IMR-90 (cell line): ENCODE measurements around the gene CNPY2. TPM values are rescaled to one million over a fixed set of nuclear protein-coding genes. Genes with fewer than 3 reads are reported as not detected.
"Not testable (repeated sequence)": the region's sequence is repeated elsewhere in the genome, so short reads cannot be mapped to it uniquely, and the experiment has no call there.

ENCODE experiments used
- ATAC-seq: fragments of 200-7000 bp; cut with Tn5 transposase; 2 replicates; pipeline ENCODE4 v1.9.1; 2020; ENCODE audit warnings: low read depth, mild to moderate bottlenecking, moderate library complexity
- BruUV-seq: library from RNA; stranded (reverse); fragments of 400-500 nt; replicated peaks from 2 replicates; lab custom pipeline; 2021; lab: Mats Ljungman, UMichigan
- CTCF ChIA-PET: fragments of 300-600 bp; formaldehyde crosslinking; extraction: SDS; loops from one replicate; lab custom pipeline; 2021; ENCODE audit warnings: antibody characterized with exemption; lab: Yijun Ruan, JAX
- POLR2A ChIA-PET: fragments of 300-600 bp; sonication (Branson Sonifier 250); formaldehyde crosslinking; loops from one replicate; lab custom pipeline; 2022; ENCODE audit warnings: antibody characterized with exemption; ENCODE audit not compliant: unreplicated experiment; lab: Charles Lee
- DNase-seq: peaks from one replicate; pipeline ENCODE4 v3.0.0; 2013
- H2AFZ ChIP-seq: replicated peaks from 2 replicates; pipeline ENCODE3; 2013; ENCODE audit warnings: low read length, mild to moderate bottlenecking; ENCODE audit not compliant: poor library complexity
- H2AK5ac ChIP-seq: 2 replicates; pipeline ENCODE4 v1.6.1; 2013; ENCODE audit warnings: low read depth, low read length, inconsistent platforms
- H2AK9ac ChIP-seq: replicated peaks from 2 replicates; pipeline ENCODE3; 2013; ENCODE audit warnings: mild to moderate bottlenecking, low read depth, low read length, moderate library complexity; ENCODE audit not compliant: poor library complexity
- H2BK120ac ChIP-seq: 2 replicates; pipeline ENCODE4 v1.6.1; 2013; ENCODE audit warnings: low read depth, low read length, inconsistent platforms
- H2BK15ac ChIP-seq: 3 replicates; pipeline ENCODE4 v1.6.1; 2013; ENCODE audit warnings: low read depth, low read length, inconsistent platforms
- H2BK20ac ChIP-seq: 2 replicates; pipeline ENCODE4 v1.6.1; 2013; ENCODE audit warnings: low read depth, mild to moderate bottlenecking, inconsistent platforms, low read length, moderate library complexity
- H2BK5ac ChIP-seq: 2 replicates; pipeline ENCODE4 v1.6.1; 2013; ENCODE audit warnings: mild to moderate bottlenecking, low read depth, low read length, inconsistent platforms; ENCODE audit not compliant: poor library complexity, severe bottlenecking
- H3K14ac ChIP-seq: replicated peaks from 2 replicates; pipeline ENCODE4 v1.6.1; 2013; ENCODE audit warnings: low read depth, low read length, inconsistent platforms
- H3K18ac ChIP-seq: 2 replicates; pipeline ENCODE4 v1.6.1; 2013; ENCODE audit warnings: low read depth, low read length, control low read depth
- H3K23ac ChIP-seq: 2 replicates; pipeline ENCODE4 v1.6.1; 2013; ENCODE audit warnings: low read depth, low read length, inconsistent platforms
- H3K27ac ChIP-seq: 2 replicates; pipeline ENCODE4 v1.5.1; 2013; ENCODE audit warnings: mild to moderate bottlenecking, control low read depth, low read length; ENCODE audit not compliant: insufficient read depth
- H3K27me3 ChIP-seq: 2 replicates; pipeline ENCODE4 v1.6.1; 2013; ENCODE audit warnings: low read length; ENCODE audit not compliant: control insufficient read depth, insufficient read depth
- H3K36me3 ChIP-seq: 2 replicates; pipeline ENCODE4 v1.6.1; 2013; ENCODE audit warnings: low read length, mixed read lengths; ENCODE audit not compliant: control insufficient read depth, insufficient read depth
- H3K4ac ChIP-seq: 2 replicates; pipeline ENCODE4 v1.6.1; 2013; ENCODE audit warnings: low read depth, low read length, inconsistent platforms
- H3K4me1 ChIP-seq: 2 replicates; pipeline ENCODE4 v1.6.1; 2013; ENCODE audit warnings: low read length, mixed read lengths; ENCODE audit not compliant: control insufficient read depth, insufficient read depth
- H3K4me2 ChIP-seq: 2 replicates; pipeline ENCODE4 v1.6.1; 2013; ENCODE audit warnings: low read depth, mild to moderate bottlenecking, control low read depth, low read length, moderate library complexity
- H3K4me3 ChIP-seq: 2 replicates; pipeline ENCODE4 v1.5.1; 2013; ENCODE audit warnings: low read depth, mild to moderate bottlenecking, control low read depth, low read length, moderate library complexity; ENCODE audit not compliant: insufficient read depth
- H3K56ac ChIP-seq: 2 replicates; pipeline ENCODE4 v1.6.1; 2013; ENCODE audit warnings: low read length, inconsistent platforms; ENCODE audit not compliant: insufficient read depth; ENCODE audit errors: extremely low read depth
- H3K79me1 ChIP-seq, 2 experiments: 2 replicates each; pipeline ENCODE4 v1.6.1; 2013; ENCODE audit warnings: low read length in 2 of 2, inconsistent platforms in 1 of 2, low read depth in 1 of 2
- H3K9ac ChIP-seq: 2 replicates; pipeline ENCODE4 v1.6.1; 2013; ENCODE audit warnings: low read depth, low read length, control low read depth
- H3K9me1 ChIP-seq: 2 replicates; pipeline ENCODE4 v1.6.1; 2013; ENCODE audit warnings: low read length, inconsistent platforms; ENCODE audit not compliant: insufficient read depth
- H3K9me3 ChIP-seq: 2 replicates; pipeline ENCODE4 v1.6.1; 2013; ENCODE audit warnings: low read length; ENCODE audit not compliant: control insufficient read depth, insufficient read depth
- H4K20me1 ChIP-seq: 2 replicates; pipeline ENCODE4 v1.6.1; 2013; ENCODE audit warnings: low read length, inconsistent platforms; ENCODE audit not compliant: insufficient read depth
- H4K5ac ChIP-seq: 2 replicates; pipeline ENCODE4 v1.6.1; 2013; ENCODE audit warnings: mild to moderate bottlenecking, low read depth, low read length, control low read depth
- H4K8ac ChIP-seq, 2 experiments: 2 replicates each; pipeline ENCODE4 v1.6.1; 2013; ENCODE audit warnings: low read depth in 2 of 2, low read length in 2 of 2, control low read depth in 1 of 2, inconsistent platforms in 1 of 2
- H4K91ac ChIP-seq: 2 replicates; pipeline ENCODE4 v1.6.1; 2013; ENCODE audit warnings: low read depth, low read length, inconsistent platforms; ENCODE audit not compliant: insufficient read depth
- WGBS, 2 experiments: methylation state at CpG; one replicate each; pipeline versions ENCODE4 v1.1.5 to v1.1.7; 2013; ENCODE audit warnings: missing lambda C conversion rate in 2 of 2; ENCODE audit not compliant: insufficient read length in 1 of 2; ENCODE audit errors: extremely low coverage in 2 of 2; 5-methylcytosine and 5-hydroxymethylcytosine counted together
- dilution Hi-C: fragments of 300-500 bp; cut with HindIII; formaldehyde crosslinking; loops from one replicate; pipeline ENCODE4 v1.14.3; 2018; ENCODE audit warnings: low sequenced_read_pairs; ENCODE audit not compliant: unreplicated experiment
- in situ Hi-C: fragments of 300-500 bp; cut with MboI; formaldehyde crosslinking; loops from 3 replicates; pipeline ENCODE4 v1.14.3; 2019; ENCODE audit warnings: low sequenced_read_pairs, inconsistent platforms, mixed read lengths
- intact Hi-C: fragments of 100-400 bp; cut with micrococcal nuclease; formaldehyde crosslinking; loops from 2 replicates; pipeline ENCODE4 v1.10.0; 2022
- polyA plus RNA-seq, 3 experiments: library from polyadenylated mRNA; depleted of rRNA; stranded (reverse); fragments of >200 nt; gene quantifications; 2 replicates each; pipeline ENCODE4 v1.2.3, GENCODE V29; 2012; ENCODE audit warnings: low replicate concordance in 1 of 3
- total RNA-seq: library from RNA; depleted of rRNA; stranded (reverse); fragments of >200 nt; gene quantifications from 2 replicates; pipeline ENCODE4 v1.2.3, GENCODE V29; 2012

Gene CNPY2
- total and polyA plus RNA-seq, 2 of the 4 experiments (the other 2 are of a cell fraction): 65.2 to 175 TPM

DNA sequence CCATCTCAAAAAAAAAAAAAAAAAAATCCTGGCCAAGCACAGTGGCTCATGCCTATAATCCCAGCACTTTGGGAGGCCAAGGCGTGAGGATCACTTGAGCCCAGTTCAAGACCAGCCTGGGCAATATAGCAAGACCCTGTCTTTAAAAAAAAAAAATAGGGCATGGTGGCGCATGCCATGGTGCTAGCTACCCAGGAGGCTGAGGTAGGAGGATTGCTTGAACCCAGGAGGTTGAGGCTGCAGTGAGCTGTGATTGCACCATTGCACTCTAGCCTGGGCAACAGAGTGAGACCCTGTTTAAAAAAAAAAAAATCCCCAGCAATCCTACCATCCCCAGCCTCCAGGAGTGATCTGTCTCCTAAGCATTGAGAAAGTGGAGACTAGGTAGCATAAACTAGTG lies 26.5 kb upstream of the CNPY2 start:
- H2BK20ac ChIP-seq, H4K91ac ChIP-seq, H3K4me3 ChIP-seq, H3K9ac ChIP-seq, H3K9me3 ChIP-seq, H3K27me3 ChIP-seq, H4K5ac ChIP-seq, H3K4me2 ChIP-seq, H3K23ac ChIP-seq, dilution Hi-C loops, H2AK5ac ChIP-seq, H3K4me1 ChIP-seq, H2AFZ ChIP-seq, H3K9me1 ChIP-seq, in situ Hi-C loops, H4K8ac ChIP-seq, H2AK9ac ChIP-seq, DNase-seq, H2BK15ac ChIP-seq, H3K4ac ChIP-seq, intact Hi-C loops, H3K18ac ChIP-seq, H3K27ac ChIP-seq, H2BK120ac ChIP-seq, H2BK5ac ChIP-seq, H3K14ac ChIP-seq, BruUV-seq, H3K79me1 ChIP-seq, H3K56ac ChIP-seq, H4K20me1 ChIP-seq, ATAC-seq: not testable (repeated sequence)
- H3K36me3 ChIP-seq: peaks cover 46% of the 10 kb centered on the region
- WGBS, 2 experiments: no CpG with 5 or more reads among the region's 2 CpGs
- POLR2A ChIA-PET: interaction anchor here (0.6 kb wide), 1 partner anchor 111 kb away, joined by 3 read pairs; no protein-coding TSS in a partner anchor
- CTCF ChIA-PET: interaction anchor here (1.1 kb wide), 1 partner anchor 122 kb away, joined by 6 read pairs; no protein-coding TSS in a partner anchor
